Fibroblast of villous mesenchyme (primary cell): ENCODE data around the gene KCNA10. TPM values are rescaled to one million over a fixed set of nuclear protein-coding genes. Genes with fewer than 3 reads are reported as not detected.

Source experiments
- DNase-seq: peaks from one replicate; pipeline ENCODE4 v3.0.0-alpha.2; 2010; ENCODE audit warnings: low read depth
- H3K4me3 ChIP-seq: 2 replicates; pipeline ENCODE4 v1.5.1; 2011; ENCODE audit warnings: low read depth, mild to moderate bottlenecking, low read length
- CTCF ChIP-seq: IDR thresholded peaks from 2 replicates; pipeline ENCODE4 v1.5.1; 2012; ENCODE audit warnings: low read depth, mild to moderate bottlenecking, low read length; ENCODE audit not compliant: insufficient read depth
- total RNA-seq: library from RNA; depleted of rRNA; stranded (reverse); fragments of >200 nt; gene quantifications from 2 replicates; pipeline ENCODE4 v1.2.3, GENCODE V29; 2012

KCNA10 gene
- not detected in 2 replicates for total RNA-seq

DNA sequence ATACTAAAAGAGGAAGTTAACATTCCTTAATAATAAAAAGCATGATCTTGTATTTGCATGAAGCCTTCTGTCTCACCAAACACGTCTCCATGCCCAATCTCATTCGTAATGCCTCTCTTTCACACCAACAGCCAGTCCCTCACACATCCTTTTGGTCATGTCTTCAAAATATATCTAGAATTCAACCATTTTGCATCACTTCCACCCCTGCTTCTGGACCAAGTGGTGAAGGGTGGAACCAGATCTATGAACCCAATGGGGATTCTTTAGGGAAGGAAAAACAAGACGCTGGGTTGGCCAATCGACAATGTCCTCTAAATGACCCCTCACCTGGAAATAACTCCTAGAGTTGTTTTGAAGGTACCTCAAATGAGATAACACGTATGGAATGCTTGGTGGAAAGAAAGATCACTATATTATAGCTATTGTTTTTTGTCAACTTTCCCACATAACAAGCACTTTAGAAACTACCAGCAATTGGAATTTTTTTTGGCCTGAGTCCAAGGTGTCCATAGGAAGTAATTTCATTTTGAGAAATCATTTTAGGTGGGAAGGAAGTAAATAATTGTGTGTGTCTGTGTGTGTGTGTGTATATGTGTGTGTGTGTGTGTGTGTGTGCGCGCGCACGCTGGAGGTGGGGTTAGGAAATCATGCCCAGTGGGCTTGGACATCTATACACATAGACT, at the start of gene KCNA10:
KCNA10 (minus strand) TSS at position 51 of the 686 bp plus-strand sequence. CDS start 388 bp downstream, outside the sequence.
- DNase-seq, result no peak
- H3K4me3 ChIP-seq, result no peak within 1 kb of the TSS
- TF ChIP-seq CTCF, result no peak

- DNase-seq, result no peak
- TF ChIP-seq CTCF, result no peak
- no peak overlapping the region for H3K4me3 ChIP-seq
These were observed 47.9 kb upstream of the KCNA10 start for GRCh38 chr1:110566836-110567235.

- TF ChIP-seq CTCF, result no peak
- no peak overlapping the region for H3K4me3 ChIP-seq
- DNase-seq, result no peak
These were observed 46.6 kb upstream of the KCNA10 start for GRCh38 chr1:110565565-110565964.

DNA sequence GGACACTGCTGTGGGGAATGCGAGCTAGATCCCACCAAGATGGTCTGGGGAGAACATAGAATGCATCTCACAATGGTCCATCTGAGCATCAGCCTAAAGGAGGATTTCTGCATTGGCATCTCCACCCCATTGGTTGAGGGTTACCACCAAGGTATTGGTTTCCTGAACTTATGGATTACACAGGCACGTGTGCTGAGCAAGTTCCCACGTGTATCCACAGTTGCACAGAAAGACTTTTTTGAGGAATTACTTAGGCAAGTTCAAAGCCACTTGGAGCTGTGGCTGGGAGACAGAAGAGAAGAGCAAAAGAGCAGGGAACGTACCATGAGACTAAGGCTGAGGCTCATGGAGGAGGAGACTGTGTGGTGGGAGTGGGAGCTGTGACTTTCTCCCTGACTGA, 44.1 kb upstream of the KCNA10 start:
- no peak for TF ChIP-seq CTCF
- no peak overlapping the region for H3K4me3 ChIP-seq
- DNase-seq, result no peak

- TF ChIP-seq CTCF, result no peak
- no peak for DNase-seq
- H3K4me3 ChIP-seq, result no peak overlapping the region
These were observed 42.6 kb upstream of the KCNA10 start for GRCh38 chr1:110561596-110561995.

GRCh38 chr1:110559157-110559556, 40.2 kb upstream of the KCNA10 start:
- no peak for DNase-seq
- H3K4me3 ChIP-seq, result no peak overlapping the region
- TF ChIP-seq CTCF, result no peak

DNA sequence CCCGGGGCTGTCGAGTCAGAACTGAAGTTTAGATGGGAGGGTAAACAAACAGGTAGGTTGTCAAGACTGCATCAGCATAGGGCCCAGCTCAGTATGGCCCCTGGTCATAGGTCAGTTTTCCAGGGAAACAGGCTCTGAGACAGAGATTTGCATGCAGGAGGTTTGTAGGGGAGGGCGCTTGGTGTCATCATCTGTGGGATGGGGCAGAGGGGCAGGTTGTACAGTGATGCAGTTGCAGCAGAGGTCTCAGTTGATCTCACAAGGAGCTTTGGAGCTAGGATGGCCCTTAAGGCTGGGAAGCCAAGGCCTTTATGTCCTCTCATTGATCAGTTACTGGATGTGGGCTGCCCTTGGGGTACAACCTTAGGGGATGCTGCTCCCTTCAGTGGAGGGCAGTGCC, 38.5 kb upstream of the KCNA10 start:
- no peak overlapping the region for H3K4me3 ChIP-seq
- no peak for TF ChIP-seq CTCF
- no peak for DNase-seq
